ENCODE results near the gene LTBP1. TPM values are rescaled to one million over a fixed set of nuclear protein-coding genes. Genes with fewer than 3 reads are reported as not detected.

The LTBP1 gene
- total and polyA plus RNA-seq, 2 experiments from 2014 or later: 15.7 to 49.8 TPM

GRCh38 chr2:33158482-33159003, 211.8 kb downstream of the LTBP1 start (continued):
- no peak for TF ChIP-seq ZNF462 (CRISPR knock-in tag; IDR thresholded peaks at IDR 0.05)
- TF ChIP-seq ETS1 (IDR thresholded peaks at IDR 0.05): no peak

GRCh38 chr2:33160191-33160590, 213.4 kb downstream of the LTBP1 start:
- Mint-ChIP-seq H3K27ac (no peak overlapping the region), H3K27me3 (ENCODE audit: insufficient read depth, low read depth, poor library complexity) (no peaks in the 10 kb centered on the region), H3K36me3 (ENCODE audit: low read depth) (no peaks in the 10 kb centered on the region), H3K9me3 (no peaks in the 10 kb centered on the region), H3K4me3 (no peak overlapping the region), H3K4me1 (no peaks in the 10 kb centered on the region)
- H3F3A ChIP-seq (replicated peaks; ENCODE audit: low read depth): no peaks in the 10 kb centered on the region
- H3K27ac ChIP-seq (ENCODE audit: low read depth): no peak overlapping the region
- ATAC-seq (no peak), DNase-seq (ENCODE audit: low spot score) (no peak)
- no peaks in the 10 kb centered on the region for H3K4me1 ChIP-seq (ENCODE audit: insufficient read depth)
- H3K79me2 ChIP-seq (replicated peaks; ENCODE audit: insufficient read depth): no peaks in the 10 kb centered on the region
- no peaks in the 10 kb centered on the region for H3K27me3 ChIP-seq (ENCODE audit: insufficient read depth)
- H3K4me3 ChIP-seq: no peak overlapping the region
- H4K20me1 ChIP-seq (replicated peaks; ENCODE audit: insufficient read depth): no peaks in the 10 kb centered on the region
- H3K9me2 ChIP-seq (ENCODE audit: insufficient read depth): no peaks in the 10 kb centered on the region
- no peaks in the 10 kb centered on the region for H3K36me3 ChIP-seq (ENCODE audit: insufficient read depth)
- H3K4me2 ChIP-seq: no peak overlapping the region
- H2AFZ ChIP-seq: no peak overlapping the region
- no peak for TF ChIP-seq ETS1 (IDR thresholded peaks at IDR 0.05)
- no peak for TF ChIP-seq STAT1 (IDR thresholded peaks at IDR 0.05; ENCODE audit: unreplicated experiment)
- no peak for TF ChIP-seq POLR2AphosphoS5 (IDR thresholded peaks at IDR 0.05; ENCODE audit: low read depth)
- TF ChIP-seq CREB1 (CRISPR knock-in tag; IDR thresholded peaks at IDR 0.05; ENCODE audit: low read depth): no peak
- TF ChIP-seq ZNF331 (CRISPR knock-in tag; IDR thresholded peaks at IDR 0.05; ENCODE audit: low read depth): no peak
- TF ChIP-seq CTCF (conservative IDR thresholded peaks at IDR 0.05; ENCODE audit: low read depth in 2 of 2): no peak
- no peak for TF ChIP-seq NANOG (IDR thresholded peaks at IDR 0.05; ENCODE audit: borderline replicate concordance)
- no peak for TF ChIP-seq ZNF114 (CRISPR knock-in tag; IDR thresholded peaks at IDR 0.05)
- no peak for TF ChIP-seq EZH2 (IDR thresholded peaks at IDR 0.05; ENCODE audit: low read depth, unreplicated experiment)
- TF ChIP-seq EZH2phosphoT487 (IDR thresholded peaks at IDR 0.05; ENCODE audit: unreplicated experiment): no peak
- TF ChIP-seq JUNB (IDR thresholded peaks at IDR 0.05; ENCODE audit: unreplicated experiment): no peak

Data from GM23338 (cell line).